Measurements from ENCODE around the gene OSBPL10.
"Not testable (repeated sequence)": the region's sequence is repeated elsewhere in the genome, so short reads cannot be mapped to it uniquely, and the experiment has no call there.

Gene OSBPL10, protein sequence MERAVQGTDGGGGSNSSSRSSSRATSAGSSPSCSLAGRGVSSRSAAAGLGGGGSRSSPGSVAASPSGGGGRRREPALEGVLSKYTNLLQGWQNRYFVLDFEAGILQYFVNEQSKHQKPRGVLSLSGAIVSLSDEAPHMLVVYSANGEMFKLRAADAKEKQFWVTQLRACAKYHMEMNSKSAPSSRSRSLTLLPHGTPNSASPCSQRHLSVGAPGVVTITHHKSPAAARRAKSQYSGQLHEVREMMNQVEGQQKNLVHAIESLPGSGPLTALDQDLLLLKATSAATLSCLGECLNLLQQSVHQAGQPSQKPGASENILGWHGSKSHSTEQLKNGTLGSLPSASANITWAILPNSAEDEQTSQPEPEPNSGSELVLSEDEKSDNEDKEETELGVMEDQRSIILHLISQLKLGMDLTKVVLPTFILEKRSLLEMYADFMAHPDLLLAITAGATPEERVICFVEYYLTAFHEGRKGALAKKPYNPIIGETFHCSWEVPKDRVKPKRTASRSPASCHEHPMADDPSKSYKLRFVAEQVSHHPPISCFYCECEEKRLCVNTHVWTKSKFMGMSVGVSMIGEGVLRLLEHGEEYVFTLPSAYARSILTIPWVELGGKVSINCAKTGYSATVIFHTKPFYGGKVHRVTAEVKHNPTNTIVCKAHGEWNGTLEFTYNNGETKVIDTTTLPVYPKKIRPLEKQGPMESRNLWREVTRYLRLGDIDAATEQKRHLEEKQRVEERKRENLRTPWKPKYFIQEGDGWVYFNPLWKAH

DNA sequence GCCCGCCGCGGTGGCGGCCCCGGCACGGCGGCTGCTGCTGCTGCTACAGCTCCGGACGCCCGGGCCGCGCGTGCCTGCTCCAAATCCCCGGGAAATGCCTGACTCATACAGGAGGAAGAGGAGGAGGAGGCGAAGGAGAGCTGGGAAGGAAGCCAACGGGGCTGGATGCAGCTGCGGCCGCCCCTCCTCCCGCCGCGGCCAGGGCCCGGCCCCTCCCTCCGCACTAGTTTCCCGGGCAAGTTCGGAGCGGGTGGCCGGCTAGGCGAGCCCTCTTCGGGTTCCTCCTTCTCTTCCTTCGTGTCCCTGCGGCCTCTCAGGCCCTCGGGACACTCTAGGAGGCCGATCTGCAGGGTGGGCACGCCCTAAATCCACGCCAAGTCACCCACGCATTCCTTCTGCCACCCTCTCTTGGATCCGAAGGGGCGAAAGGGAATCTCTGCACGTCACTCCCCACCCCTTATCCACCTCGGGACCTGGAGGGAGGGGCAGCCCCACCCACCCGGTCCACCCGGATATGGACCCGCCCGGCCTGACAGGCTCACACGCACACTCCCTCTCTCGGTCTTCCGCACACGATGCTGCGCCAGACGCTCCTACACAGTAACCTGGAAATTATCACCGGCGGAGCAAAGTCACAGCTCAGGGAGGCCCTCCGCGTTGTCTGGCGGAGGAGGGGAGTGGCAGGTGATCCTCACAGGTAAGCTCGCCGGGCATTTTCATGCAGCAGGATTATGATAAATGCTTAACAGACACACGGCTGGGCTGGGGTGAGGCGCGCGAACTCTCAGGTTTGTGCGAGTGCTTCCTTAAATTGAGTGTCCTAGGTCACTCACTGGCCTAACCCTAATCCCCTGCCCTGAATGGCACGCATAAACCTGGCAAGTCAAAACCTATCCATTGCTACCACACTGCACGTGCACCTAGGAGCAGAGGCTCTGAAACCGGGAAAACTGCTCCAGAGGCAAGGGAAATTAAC lies at the start of gene OSBPL10, which contains the start of gene ZNF860:
Gene OSBPL10 (minus strand): TSS at position 57 of the 976 bp plus-strand sequence. CDS start 83 bp downstream, outside the sequence.
Gene ZNF860 (plus strand): TSS at position 545 of the 976 bp plus-strand sequence. CDS start 7,330 bp downstream, outside the sequence.
- DNase-seq: peak; percentile 28

DNA sequence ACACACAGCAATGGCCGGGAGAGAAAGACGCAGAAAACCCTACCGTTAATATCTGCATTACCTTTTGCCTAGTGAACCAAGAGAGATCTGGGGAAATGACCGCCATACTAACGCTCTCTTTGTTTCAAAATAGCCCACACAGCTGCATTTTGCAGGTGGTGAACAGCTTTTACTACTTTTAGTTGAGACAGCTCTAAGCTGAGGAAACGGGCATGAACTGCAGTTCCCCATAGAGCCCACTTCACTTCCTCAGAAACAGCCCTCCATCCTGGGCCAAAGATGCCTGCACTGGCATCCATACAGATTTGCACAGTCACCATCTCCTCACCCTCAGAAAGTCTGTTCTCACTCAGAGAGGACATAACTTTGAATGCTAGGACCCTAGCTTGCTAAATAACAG lies 45.5 kb upstream of the OSBPL10 start:
- no peak for DNase-seq

DNA sequence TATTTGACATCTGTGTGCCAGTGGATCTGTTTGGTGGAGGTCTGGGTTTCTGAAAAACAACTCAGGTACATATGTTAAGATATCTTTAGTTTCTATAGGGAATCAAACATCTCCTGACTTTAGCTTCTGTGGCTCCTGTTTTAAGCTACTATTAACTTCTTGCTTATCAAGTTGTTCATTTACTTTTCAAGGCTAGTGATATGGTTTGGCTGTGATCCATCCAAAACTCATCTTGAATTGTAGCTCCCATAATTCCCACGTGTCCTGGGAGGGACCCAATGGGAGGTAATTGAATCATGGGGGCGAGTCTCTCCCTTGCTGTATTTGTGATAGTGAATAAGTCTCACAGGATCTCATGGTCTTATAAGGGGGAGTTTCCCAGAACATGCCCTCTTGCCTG lies 41.9 kb upstream of the OSBPL10 start:
- no peak for DNase-seq

DNA sequence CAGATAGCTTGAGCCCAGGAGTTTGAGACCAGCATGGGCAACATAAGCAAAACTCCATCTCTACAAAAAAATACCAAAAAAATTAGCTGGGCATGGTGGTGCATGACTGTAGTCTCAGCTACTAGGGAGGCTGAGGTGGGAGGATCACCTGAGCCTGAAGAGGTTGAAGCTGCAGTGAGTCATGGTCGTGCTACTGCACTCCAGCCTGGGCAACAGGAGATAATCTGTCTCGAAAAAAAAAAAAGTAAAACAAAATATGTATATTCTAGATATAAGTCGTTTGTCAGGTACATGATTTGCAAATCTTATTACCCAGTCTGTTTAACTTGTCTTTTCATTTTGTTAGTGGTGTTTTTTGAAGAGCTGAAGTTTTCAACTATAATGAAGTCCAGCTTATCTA lies 40.7 kb upstream of the OSBPL10 start:
- DNase-seq: no peak

DNA sequence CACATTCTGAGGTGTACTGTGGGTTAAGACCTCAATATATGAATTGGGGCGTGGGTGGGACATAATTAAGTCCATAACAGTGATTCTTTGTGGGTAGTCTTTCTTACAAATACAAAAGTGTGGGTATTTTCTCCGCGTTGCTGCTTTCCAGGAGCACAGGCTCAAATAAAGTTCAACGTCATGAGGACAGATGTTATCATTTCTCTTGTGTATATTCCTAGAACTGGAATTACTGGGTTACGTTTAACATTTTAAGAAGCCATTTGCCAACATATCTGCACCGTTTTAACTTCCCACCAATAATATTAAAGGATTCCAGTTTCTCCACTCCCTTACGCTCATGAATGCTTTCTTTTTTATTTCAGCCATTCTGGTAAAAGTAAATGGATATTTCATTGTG lies 40.1 kb upstream of the OSBPL10 start:
- DNase-seq: no peak

DNA sequence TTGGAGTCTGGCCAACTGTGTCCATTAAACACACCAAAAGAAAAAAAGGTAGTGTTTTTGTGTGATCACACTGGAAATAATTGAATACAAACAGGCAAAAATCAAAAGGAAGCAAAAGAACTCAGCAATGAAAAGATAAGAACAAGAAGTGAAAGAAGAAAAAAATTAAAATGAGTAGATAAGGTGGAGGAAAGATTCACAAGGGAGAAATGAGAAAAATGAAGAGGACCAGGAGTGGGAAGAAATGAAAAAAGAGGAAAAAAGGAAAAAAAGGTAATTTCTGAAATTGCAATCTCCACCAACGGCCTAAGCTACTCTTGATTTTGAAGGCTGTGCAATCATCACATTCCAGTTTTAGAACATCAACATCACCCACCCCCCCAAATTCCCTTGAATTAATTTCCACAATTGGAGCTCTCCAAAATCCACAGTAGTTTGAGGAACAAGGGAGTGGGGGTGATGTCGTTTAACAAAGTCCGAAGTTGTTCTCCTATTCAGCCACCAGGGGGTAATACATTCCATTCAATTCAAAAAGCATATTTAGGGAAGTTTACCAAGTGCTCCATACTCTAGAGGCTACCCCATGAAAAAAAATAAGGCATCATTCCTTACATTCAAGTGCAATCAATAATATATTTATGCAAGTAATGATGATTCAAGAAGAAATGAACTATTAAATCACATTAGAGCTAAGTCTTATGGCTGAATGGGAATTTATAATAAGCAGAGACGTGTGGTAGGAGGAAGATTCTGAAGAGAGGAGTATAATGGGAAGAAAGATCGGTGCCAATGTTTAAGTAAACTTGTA lies 37.9 kb upstream of the OSBPL10 start:
- DNase-seq: no peak

DNA sequence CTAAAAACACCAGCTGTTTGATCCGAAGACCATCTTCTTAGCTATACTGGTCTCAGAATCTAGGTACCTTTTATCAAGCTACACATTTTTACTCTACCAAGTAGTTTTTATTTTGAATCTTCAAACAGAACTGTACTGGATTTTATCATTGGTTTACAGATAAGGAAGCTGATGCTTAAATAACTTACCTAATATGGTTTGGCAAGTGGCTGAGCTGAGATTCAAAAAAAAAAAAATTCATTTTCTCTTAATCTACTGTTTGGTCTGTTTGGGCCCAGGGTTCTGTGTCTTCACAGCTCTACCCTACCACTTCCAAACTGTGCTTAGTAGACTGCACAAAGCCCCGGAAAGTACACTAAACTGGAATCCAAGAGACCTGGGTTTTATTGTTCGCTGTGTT lies 36.2 kb upstream of the OSBPL10 start:
- no peak for DNase-seq

DNA sequence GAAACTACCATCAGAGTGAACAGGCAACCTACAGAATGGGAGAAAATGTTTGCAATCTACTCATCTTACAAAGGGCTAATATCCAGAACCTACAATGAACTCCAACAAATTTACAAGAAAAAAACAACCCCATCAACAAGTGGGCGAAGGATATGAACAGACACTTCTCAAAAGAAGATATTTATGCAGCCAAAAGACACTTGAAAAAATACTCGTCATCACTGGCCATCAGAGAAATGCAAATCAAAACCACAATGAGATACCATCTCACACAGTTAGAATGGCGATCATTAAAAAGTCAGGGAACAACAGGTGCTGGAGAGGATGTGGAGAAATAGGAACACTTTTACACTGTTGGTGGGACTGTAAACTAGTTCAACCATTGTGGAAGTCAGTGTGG lies 34.6 kb upstream of the OSBPL10 start:
- DNase-seq: not testable (repeated sequence)

DNA sequence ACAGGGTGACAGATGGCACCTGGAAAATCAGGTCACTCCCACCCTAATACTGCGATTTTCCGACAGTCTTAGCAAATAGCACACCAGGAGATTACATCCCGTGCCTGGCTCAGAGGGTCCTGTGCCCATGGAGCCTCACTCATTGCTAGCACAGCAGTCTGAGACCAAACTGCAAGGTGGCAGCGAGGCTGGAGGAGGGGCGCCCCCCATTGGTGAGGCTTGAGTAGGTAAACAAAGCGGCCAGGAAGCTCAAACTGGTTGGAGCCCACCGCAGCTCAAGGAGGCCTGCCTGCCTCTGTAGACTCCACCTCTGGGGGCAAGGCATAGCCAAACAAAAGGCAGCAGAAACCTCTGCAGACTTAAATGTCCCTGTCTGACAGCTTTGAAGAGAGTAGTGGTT lies 29.6 kb upstream of the OSBPL10 start:
- DNase-seq: not testable (repeated sequence)

DNA sequence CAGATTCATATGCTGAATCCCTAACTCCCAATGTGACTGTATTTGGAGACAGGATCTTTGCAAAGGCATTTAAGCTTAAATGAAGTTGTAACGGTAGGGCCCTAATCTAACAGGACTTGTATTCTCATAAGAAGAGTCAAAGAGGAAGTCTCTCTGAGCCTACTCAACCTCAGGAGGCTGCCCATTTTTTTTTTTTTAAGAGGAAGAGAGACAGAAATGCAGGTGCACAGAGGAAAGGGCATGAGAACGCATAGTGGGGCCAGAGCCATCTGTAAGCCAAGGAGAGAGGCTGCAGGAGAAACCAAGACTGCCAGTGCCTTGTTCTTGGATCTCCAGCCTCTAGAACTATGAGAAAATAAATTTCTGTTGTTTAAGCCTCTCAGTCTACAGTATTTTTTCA lies 28.9 kb upstream of the OSBPL10 start:
- DNase-seq: no peak

DNA sequence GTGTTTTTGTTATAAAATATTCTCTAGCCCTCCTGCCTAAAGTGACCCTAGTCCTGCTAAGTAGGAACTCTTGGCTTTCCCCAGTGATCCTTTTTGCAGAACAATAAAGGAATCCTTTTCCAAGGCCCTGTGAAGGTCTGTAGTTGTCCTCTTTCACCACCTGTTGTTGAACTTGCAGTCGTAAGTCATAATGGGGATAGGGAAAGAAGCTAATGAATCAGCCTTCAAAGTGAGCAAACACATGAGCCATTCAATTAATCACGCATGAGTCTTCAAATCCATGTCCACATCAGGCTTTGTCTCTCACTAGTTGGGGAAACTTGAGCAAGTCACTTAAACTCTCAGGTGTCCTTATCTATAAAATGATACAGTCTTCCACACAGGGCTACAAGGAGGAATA lies 28.0 kb upstream of the OSBPL10 start:
- DNase-seq: no peak

DNA sequence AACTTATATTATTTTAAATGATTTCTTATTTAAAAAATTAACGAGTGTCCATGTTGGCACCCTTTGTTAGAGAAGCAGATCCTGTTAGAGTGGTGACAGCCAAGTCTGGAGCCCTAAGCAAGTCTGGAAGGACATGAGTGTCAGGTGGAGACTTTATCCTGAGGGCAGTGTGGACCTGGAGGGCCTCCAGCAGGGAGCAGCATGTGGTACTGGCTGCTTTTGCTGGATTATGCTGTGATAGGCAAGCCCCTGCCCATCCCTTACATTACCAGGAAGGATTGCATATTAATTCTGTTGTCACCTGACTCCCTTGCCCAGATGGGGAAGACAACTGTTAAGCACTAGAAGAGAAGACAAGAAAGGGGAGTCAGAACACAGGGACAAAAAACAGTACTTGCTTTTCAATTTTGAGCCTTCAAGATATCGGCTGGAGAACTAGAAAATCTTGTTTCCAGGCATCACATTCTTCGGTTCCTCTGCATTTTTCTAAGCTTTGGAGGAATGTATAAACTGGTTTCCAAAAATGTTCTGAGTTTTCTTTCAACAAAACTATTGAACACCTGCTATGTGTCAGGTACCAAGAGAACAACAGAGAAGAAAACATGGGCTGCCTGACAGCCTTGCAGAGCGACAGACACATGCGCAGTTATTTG lies 23.2 kb upstream of the OSBPL10 start:
- no peak for DNase-seq

DNA sequence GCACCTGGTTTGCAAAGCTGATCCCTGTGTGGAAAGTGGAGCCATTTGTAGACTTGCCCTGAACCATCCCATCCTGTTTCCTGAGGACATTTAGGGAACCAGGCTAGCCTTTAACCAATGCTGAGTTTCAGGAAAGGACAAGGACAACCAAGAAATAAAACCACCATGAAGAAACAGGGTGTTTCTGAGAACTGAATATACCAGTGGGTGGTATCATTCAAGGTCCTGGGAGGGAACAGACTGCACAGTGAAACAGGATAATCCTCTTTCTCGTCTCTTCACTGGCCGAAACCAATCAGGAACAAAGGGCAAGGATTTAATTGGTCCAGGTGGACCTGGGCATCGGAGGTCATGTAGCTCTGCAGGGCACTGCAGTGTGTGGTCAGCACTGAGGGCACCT lies 22.3 kb upstream of the OSBPL10 start:
- DNase-seq: no peak

DNA sequence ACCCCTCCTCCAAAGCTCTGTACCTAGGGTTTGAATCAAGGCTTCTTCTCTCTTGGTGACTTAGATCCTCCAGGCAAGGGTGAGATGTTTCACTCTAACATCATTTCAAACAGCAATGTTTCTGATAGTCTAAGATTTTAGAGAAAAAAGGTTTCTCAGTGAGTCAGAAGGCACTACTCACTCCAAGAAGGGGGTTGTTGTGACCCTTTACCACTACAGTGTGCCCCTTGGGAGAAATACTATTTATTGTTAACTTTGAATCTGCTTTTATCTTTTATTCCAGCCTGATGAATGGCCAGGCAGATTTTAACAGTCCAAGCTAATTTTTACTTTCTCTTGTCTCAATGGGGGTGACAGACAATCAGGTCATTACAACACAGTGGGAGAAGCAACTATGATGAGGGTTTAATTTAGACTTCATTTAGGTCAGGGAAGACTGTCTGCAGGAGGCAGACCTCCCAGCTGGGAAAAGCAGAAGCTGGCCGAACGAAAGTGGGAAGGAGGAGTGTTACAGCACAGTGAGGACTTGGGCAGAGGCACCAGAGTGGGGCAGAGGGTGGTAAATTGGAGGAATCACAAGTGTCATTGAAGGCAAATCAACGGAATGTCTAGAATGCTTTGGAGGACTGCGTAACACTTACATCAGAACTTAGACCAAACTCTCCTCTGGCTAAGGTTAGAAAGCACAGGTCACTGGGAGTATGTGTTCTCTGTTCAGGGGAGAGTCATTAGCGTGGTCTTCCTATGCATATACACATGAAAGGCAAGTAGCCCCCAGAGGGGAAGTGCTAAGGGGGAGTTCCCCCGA lies 21.7 kb upstream of the OSBPL10 start:
- DNase-seq: no peak

DNA sequence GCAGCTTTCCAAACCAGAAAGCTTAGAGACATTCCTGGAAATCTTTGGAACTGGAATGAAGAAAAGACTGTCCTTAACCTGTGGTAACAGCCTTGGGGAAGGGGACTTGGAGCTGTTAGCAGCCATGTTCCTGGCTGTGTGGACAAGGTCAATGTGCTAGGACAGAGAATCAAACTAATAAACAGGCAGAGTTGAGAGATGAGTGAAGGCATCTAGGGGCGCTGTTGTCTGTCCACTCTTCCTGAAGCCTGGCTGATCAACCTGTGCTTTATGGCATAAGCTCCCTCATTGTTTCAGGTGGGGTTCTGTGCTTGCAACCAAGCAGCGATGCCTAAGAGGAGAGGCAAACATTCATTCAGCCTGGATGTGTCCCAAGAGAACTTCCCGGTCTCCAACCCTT lies 19.8 kb upstream of the OSBPL10 start:
- no peak for DNase-seq

DNA sequence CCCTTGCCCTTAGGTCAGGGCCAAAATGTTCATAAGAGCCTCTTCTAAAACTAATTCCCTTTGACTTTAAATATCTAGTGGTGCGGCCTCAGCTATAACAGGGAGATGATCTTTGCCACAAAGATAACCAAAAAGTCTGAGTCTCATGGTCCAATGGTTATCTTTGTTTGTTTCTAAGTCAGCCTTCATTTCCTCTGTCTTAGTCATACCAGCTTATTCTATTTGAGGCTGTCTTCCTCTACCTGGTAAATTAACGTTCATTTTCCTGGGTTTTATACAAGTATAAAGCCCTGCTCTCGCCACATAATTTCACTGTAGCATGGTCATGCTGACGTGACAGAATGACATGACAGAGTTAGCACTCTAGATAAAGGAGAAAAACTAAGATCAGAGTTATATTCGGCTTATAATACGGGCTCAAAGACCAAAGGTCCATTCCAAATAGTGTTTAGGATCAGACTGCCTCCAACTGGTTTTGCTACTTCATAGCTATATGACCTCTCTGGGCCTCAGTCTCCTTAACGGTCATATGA lies 18.9 kb upstream of the OSBPL10 start:
- DNase-seq: no peak

DNA sequence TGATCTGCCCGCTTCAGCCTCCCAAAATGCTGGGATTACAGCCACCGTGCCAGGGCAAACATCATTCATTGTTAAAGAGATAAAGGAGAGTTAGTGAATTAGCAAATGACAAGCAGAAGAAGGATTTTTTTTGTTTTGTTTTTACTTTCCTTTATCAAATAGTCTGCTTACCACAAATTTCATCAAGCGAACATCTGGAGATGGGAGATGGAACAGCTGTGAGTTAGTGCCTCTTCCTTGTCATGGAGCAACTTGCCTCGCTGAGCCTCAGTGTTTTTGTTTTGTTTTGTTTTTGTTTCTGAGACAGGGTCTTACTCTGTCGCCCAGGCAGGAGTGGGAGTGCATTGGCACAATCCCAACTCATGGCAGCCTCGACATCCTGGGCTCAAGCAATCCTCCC lies 16.4 kb upstream of the OSBPL10 start:
- no peak for DNase-seq

DNA sequence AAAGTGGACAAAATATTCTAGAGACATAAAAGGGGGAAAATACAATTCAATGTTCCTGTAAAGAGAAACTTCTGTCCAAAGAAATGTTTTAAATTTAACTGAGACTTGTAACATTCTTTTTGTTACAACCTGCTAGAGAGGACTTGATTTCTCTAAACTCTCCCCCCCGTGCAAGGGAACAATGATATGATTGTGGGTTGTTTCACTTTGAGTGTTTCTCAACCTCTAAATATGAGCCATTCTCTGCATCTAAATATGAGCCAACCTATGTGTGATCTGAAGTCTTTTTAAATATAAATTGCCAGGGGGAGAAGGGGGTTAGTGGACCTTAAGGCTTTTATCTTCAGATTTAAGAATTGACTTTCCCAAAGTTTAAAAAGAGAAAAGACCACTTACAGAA lies 15.1 kb upstream of the OSBPL10 start:
- DNase-seq: no peak

DNA sequence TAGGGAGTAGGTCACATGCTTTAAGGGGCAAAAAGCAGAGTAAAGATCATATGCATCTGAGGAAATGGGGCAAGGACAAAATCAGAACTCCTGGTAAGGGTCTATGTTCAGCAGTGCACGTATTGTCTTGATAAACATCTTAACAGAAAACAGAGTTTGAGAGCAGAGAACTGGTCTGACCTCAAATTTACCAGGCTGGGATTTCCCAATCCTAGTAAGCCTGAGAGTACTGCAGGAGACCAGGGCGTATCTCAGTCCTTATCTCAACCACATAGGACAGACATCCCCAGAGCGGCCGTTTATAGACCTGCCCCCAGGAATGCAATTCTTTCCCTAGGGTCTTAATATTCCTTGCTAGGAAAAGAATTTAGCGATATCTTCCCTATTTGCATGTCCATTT lies 14.0 kb upstream of the OSBPL10 start:
- DNase-seq: not testable (repeated sequence)

DNA sequence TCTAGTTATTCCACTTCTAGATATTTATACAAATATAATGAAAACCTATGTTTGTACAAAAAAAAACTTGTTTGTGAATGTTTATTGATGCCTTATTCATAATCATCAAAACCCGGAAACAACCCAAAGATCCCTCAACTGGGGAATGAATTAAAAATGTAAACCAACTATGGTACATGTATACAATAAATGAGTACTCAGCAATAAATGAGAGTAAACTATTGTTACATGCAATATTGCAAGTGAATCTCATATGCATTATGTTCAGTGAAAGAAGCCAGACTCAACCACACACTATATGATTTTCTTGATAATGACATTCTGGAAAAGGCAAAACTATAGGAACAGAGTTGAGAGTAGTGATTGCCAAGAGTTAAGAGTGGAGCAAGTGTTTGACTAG lies 12.8 kb upstream of the OSBPL10 start:
- DNase-seq: no peak
